ENCODE results near the gene WDFY1.

Gene WDFY1

GRCh38 chr2:223918671-223919134 lies 26.4 kb downstream of the WDFY1 start:
- Histone ChIP-seq H3K9me2 (ENCODE audit: low read depth, low read length) (no peaks in the 10 kb centered on the region), H3K27ac (ENCODE audit: low read depth, low read length, poor library complexity, severe bottlenecking) (no peak overlapping the region), H3K4me3 (ENCODE audit: low read depth, low read length, poor library complexity, severe bottlenecking) (no peak overlapping the region), H4K20me1 (ENCODE audit: insufficient read depth, low read length) (no peaks in the 10 kb centered on the region), H3K9ac (ENCODE audit: low read length) (no peak overlapping the region), H3K9me3 (ENCODE audit: low read length) (no peaks in the 10 kb centered on the region), H2AFZ (ENCODE audit: low read length) (no peak overlapping the region), H3K4me1 (ENCODE audit: insufficient read depth, low read length, severe bottlenecking) (no peaks in the 10 kb centered on the region), H3K36me3 (ENCODE audit: insufficient read depth, low read length) (no peaks in the 10 kb centered on the region), H3K79me2 (ENCODE audit: insufficient read depth, low read length) (no peaks in the 10 kb centered on the region), H3K4me2 (ENCODE audit: low read length) (no peak overlapping the region), H3K27me3 (ENCODE audit: insufficient read depth, low read length) (no peaks in the 10 kb centered on the region), H3F3A (ENCODE audit: insufficient read depth, low read length) (no peaks in the 10 kb centered on the region)
- TF ChIP-seq EZH2 (IDR thresholded peaks at IDR 0.05; ENCODE audit: borderline replicate concordance, low read length): no peak
- TF ChIP-seq, protein P1, sequence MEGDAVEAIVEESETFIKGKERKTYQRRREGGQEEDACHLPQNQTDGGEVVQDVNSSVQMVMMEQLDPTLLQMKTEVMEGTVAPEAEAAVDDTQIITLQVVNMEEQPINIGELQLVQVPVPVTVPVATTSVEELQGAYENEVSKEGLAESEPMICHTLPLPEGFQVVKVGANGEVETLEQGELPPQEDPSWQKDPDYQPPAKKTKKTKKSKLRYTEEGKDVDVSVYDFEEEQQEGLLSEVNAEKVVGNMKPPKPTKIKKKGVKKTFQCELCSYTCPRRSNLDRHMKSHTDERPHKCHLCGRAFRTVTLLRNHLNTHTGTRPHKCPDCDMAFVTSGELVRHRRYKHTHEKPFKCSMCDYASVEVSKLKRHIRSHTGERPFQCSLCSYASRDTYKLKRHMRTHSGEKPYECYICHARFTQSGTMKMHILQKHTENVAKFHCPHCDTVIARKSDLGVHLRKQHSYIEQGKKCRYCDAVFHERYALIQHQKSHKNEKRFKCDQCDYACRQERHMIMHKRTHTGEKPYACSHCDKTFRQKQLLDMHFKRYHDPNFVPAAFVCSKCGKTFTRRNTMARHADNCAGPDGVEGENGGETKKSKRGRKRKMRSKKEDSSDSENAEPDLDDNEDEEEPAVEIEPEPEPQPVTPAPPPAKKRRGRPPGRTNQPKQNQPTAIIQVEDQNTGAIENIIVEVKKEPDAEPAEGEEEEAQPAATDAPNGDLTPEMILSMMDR (IDR thresholded peaks at IDR 0.05; ENCODE audit: low read length): no peak

DNA sequence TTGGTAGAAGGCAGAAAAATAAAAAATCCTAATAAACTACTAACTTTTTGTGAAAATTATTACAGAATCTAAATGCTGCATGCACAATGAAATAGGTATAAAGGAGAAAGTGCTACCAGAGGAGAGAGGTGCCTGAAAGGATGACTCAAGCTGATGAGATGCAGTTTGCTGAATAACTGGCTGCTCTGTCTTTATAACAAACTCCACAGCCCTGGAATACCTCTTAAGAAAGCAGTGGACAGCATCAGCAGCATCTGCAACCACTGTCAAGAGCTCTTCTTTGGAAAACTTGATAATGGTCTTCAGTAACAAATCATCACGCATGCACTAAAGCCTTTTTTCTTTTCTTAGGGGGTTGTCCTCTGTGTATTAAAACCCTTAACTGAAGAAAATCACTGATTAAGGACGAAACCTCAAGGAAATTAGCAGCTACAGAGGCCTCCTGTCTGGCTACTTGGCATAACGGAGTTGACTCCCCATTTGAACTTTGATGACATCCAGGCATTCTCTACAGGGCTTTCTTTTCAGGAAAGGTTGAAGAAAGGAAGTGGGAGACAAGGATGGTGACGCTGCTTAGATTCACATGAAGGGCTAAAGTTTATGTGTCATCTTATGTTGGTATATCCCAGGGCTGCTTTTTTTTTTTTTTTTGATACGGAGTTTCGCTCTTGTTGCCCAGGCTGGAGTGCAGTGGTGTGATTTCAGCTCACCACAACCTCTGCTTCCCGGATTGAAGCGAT lies 28.8 kb downstream of the WDFY1 start:
- Histone ChIP-seq H3K4me2 (ENCODE audit: low read length) (no peak overlapping the region), H3K9me3 (ENCODE audit: low read length) (no peaks in the 10 kb centered on the region), H3K27ac (ENCODE audit: low read depth, low read length, poor library complexity, severe bottlenecking) (no peak overlapping the region), H3K9ac (ENCODE audit: low read length) (no peak overlapping the region), H3F3A (ENCODE audit: insufficient read depth, low read length) (no peaks in the 10 kb centered on the region), H3K4me3 (ENCODE audit: low read depth, low read length, poor library complexity, severe bottlenecking) (no peak overlapping the region), H3K27me3 (ENCODE audit: insufficient read depth, low read length) (no peaks in the 10 kb centered on the region), H2AFZ (ENCODE audit: low read length) (no peak overlapping the region), H3K4me1 (ENCODE audit: insufficient read depth, low read length, severe bottlenecking) (no peaks in the 10 kb centered on the region), H3K79me2 (ENCODE audit: insufficient read depth, low read length) (no peaks in the 10 kb centered on the region), H3K9me2 (ENCODE audit: low read depth, low read length) (no peaks in the 10 kb centered on the region), H3K36me3 (ENCODE audit: insufficient read depth, low read length) (no peaks in the 10 kb centered on the region), H4K20me1 (ENCODE audit: insufficient read depth, low read length) (no peaks in the 10 kb centered on the region)
- no peak for TF ChIP-seq EZH2 (IDR thresholded peaks at IDR 0.05; ENCODE audit: borderline replicate concordance, low read length)
- TF ChIP-seq, protein P1 (IDR thresholded peaks at IDR 0.05; ENCODE audit: low read length): no peak

GRCh38 chr2:223915071-223915470 lies 30.1 kb downstream of the WDFY1 start:
- Histone ChIP-seq H3K9me3 (ENCODE audit: low read length) (no peaks in the 10 kb centered on the region), H3F3A (ENCODE audit: insufficient read depth, low read length) (no peaks in the 10 kb centered on the region), H2AFZ (ENCODE audit: low read length) (no peak overlapping the region), H3K79me2 (ENCODE audit: insufficient read depth, low read length) (no peaks in the 10 kb centered on the region), H4K20me1 (ENCODE audit: insufficient read depth, low read length) (no peaks in the 10 kb centered on the region), H3K9me2 (ENCODE audit: low read depth, low read length) (no peaks in the 10 kb centered on the region), H3K4me1 (ENCODE audit: insufficient read depth, low read length, severe bottlenecking) (no peaks in the 10 kb centered on the region), H3K9ac (ENCODE audit: low read length) (no peak overlapping the region), H3K4me2 (ENCODE audit: low read length) (no peak overlapping the region), H3K36me3 (ENCODE audit: insufficient read depth, low read length) (no peaks in the 10 kb centered on the region), H3K27ac (ENCODE audit: low read depth, low read length, poor library complexity, severe bottlenecking) (no peak overlapping the region), H3K27me3 (ENCODE audit: insufficient read depth, low read length) (no peaks in the 10 kb centered on the region), H3K4me3 (ENCODE audit: low read depth, low read length, poor library complexity, severe bottlenecking) (no peak overlapping the region)
- no peak for TF ChIP-seq EZH2 (IDR thresholded peaks at IDR 0.05; ENCODE audit: borderline replicate concordance, low read length)
- TF ChIP-seq, protein P1 (IDR thresholded peaks at IDR 0.05; ENCODE audit: low read length): no peak
